CD4-positive, alpha-beta T cell (primary cell): ENCODE data around the gene MAP4. TPM values are rescaled to one million over a fixed set of nuclear protein-coding genes. Genes with fewer than 3 reads are reported as not detected.

Source experiments
- ATAC-seq: fragments of 200-7000 bp; cut with Tn5 transposase; one replicate; pipeline ENCODE4 v1.10.0; 2022; ENCODE audit warnings: mild to moderate bottlenecking; ENCODE audit not compliant: poor library complexity
- CTCF ChIA-PET: fragments of 350-600 bp; sonication (Branson Sonifier 250); formaldehyde crosslinking; loops from one replicate; lab custom pipeline; 2021; ENCODE audit warnings: antibody characterized with exemption, inconsistent platforms; lab: Charles Lee
- POLR2A ChIA-PET: fragments of 350-600 bp; sonication (Branson Sonifier 250); formaldehyde crosslinking; loops from one replicate; lab custom pipeline; 2021; ENCODE audit warnings: antibody characterized with exemption, inconsistent platforms; lab: Charles Lee
- DNase-seq, 14 experiments: peaks; one replicate each; pipeline ENCODE4 v3.0.0-alpha.2; 2013 to 2020; ENCODE audit warnings: mixed read lengths in 2 of 14
- H3K27ac ChIP-seq, 2 donors: one replicate each; pipeline versions ENCODE4 v1.5.1 to v1.7.0; 2013; ENCODE audit warnings: low read length in 2 of 2, low read depth in 1 of 2, mild to moderate bottlenecking in 1 of 2
- H3K27me3 ChIP-seq, 2 experiments: 1 replicate in 1 of 2; 2 replicates in 1 of 2; pipeline versions ENCODE4 v1.6.1 to v1.7.0; 2013; ENCODE audit warnings: low read length in 2 of 2, control low read depth in 1 of 2, mild to moderate bottlenecking in 1 of 2, moderate library complexity in 1 of 2; ENCODE audit not compliant: insufficient read depth in 2 of 2, control insufficient read depth in 1 of 2
- H3K36me3 ChIP-seq: one replicate; pipeline ENCODE4 v1.6.1; 2013; ENCODE audit warnings: low read length, control low read depth; ENCODE audit not compliant: insufficient read depth
- H3K4me1 ChIP-seq: one replicate; pipeline ENCODE4 v1.6.1; 2013; ENCODE audit warnings: low read length, control low read depth; ENCODE audit not compliant: insufficient read depth
- H3K4me3 ChIP-seq: one replicate; pipeline ENCODE4 v1.5.1; 2013; ENCODE audit warnings: mild to moderate bottlenecking, low read length, moderate library complexity
- H3K9me3 ChIP-seq, 2 experiments: 1 replicate in 1 of 2; 2 replicates in 1 of 2; pipeline versions ENCODE4 v1.6.1 to v1.7.0; 2013; ENCODE audit warnings: low read length in 2 of 2, mild to moderate bottlenecking in 2 of 2, control low read depth in 1 of 2, moderate library complexity in 1 of 2; ENCODE audit not compliant: control insufficient read depth in 1 of 2, insufficient read depth in 1 of 2
- H3K27ac Mint-ChIP-seq: one replicate; pipeline ENCODE4 v1.8.0; 2020; ENCODE audit warnings: mixed read lengths
- H3K27me3 Mint-ChIP-seq: one replicate; pipeline ENCODE4 v1.8.0; 2021; ENCODE audit warnings: mixed read lengths
- H3K36me3 Mint-ChIP-seq: one replicate; pipeline ENCODE4 v1.8.0; 2021; ENCODE audit warnings: low read depth, mixed read lengths
- H3K4me1 Mint-ChIP-seq: one replicate; pipeline ENCODE4 v1.8.0; 2021; ENCODE audit warnings: low read depth, mixed read lengths
- H3K4me3 Mint-ChIP-seq: one replicate; pipeline ENCODE4 v1.8.0; 2020; ENCODE audit warnings: mild to moderate bottlenecking, mixed read lengths
- H3K9me3 Mint-ChIP-seq: one replicate; pipeline ENCODE4 v1.8.0; 2020; ENCODE audit warnings: mixed read lengths
- intact Hi-C, 2 experiments: fragments of 100-400 bp; cut with DNase I in 1 of 2; cut with micrococcal nuclease in 1 of 2; formaldehyde crosslinking; loops; one replicate each; pipeline versions ENCODE4 v1.15.1 to v1.9.0; 2023 to 2025; cut with DNase I, micrococcal nuclease
- total RNA-seq, 174 experiments: library from RNA in 2 of 174; stranded (reverse) in 2 of 174; gene quantifications; one replicate each; pipeline ENCODE4 v1.2.3 and lab custom pipeline; 2021 to 2026
- TF ChIP-seq, protein P1 (sequence below): fragments of 200-600 bp; IDR thresholded peaks from one replicate; pipeline ENCODE4 v1.8.0; 2022; ENCODE audit warnings: antibody characterized with exemption, mild to moderate bottlenecking

The MAP4 gene
- total RNA-seq, 2 experiments from 2014 or later = 42.2 to 42.6 TPM

- no peak overlapping the region for H3K27ac ChIP-seq
- no peak overlapping the region for H3K27ac Mint-ChIP-seq
These were observed 148.7 kb downstream of the MAP4 start for GRCh38 chr3:47867451-47868044.

GRCh38 chr3:47865192-47865591, 151.0 kb downstream of the MAP4 start:
- ChIA-PET CTCF (interaction anchor here (0.6 kb wide), 1 partner anchor 66 kb away, joined by 3 read pairs; no protein-coding TSS in a partner anchor), POLR2A (no interaction called here)
- no peaks in the 10 kb centered on the region for H3K27me3 ChIP-seq
- no peak for DNase-seq
- H3K27ac ChIP-seq = no peak overlapping the region
- Mint-ChIP-seq H3K4me3 (no peak overlapping the region), H3K27me3 (no peaks in the 10 kb centered on the region), H3K36me3 (peaks cover 46% of the 10 kb centered on the region), H3K4me1 (no peaks in the 10 kb centered on the region), H3K9me3 (no peaks in the 10 kb centered on the region), H3K27ac (no peak overlapping the region)
- TF ChIP-seq, protein P1, sequence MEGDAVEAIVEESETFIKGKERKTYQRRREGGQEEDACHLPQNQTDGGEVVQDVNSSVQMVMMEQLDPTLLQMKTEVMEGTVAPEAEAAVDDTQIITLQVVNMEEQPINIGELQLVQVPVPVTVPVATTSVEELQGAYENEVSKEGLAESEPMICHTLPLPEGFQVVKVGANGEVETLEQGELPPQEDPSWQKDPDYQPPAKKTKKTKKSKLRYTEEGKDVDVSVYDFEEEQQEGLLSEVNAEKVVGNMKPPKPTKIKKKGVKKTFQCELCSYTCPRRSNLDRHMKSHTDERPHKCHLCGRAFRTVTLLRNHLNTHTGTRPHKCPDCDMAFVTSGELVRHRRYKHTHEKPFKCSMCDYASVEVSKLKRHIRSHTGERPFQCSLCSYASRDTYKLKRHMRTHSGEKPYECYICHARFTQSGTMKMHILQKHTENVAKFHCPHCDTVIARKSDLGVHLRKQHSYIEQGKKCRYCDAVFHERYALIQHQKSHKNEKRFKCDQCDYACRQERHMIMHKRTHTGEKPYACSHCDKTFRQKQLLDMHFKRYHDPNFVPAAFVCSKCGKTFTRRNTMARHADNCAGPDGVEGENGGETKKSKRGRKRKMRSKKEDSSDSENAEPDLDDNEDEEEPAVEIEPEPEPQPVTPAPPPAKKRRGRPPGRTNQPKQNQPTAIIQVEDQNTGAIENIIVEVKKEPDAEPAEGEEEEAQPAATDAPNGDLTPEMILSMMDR = no peak
- H3K9me3 ChIP-seq = no peaks in the 10 kb centered on the region
- no peaks in the 10 kb centered on the region for H3K4me1 ChIP-seq
- ATAC-seq = no peak
- intact Hi-C loops = no loop called here
- H3K4me3 ChIP-seq = no peak overlapping the region
- H3K36me3 ChIP-seq = peaks cover 42% of the 10 kb centered on the region

More at GRCh38 chr3:47867451-47868044, 148.7 kb downstream of the MAP4 start:
- Mint-ChIP-seq H3K4me1 (no peaks in the 10 kb centered on the region), H3K4me3 (no peak overlapping the region), H3K27me3 (no peaks in the 10 kb centered on the region), H3K36me3 (peaks cover 62% of the 10 kb centered on the region), H3K9me3 (no peaks in the 10 kb centered on the region)
- Histone ChIP-seq H3K36me3 (peaks cover 58% of the 10 kb centered on the region), H3K4me3 (no peak overlapping the region), H3K4me1 (no peaks in the 10 kb centered on the region), H3K27me3 (no peaks in the 10 kb centered on the region), H3K9me3 (no peaks in the 10 kb centered on the region)
- ChIA-PET POLR2A (no interaction called here), CTCF (no interaction called here)
- intact Hi-C loops = no loop called here
- no peak for ATAC-seq
- TF ChIP-seq, protein P1 = no peak
- DNase-seq = no peak

- CTCF ChIA-PET = no interaction called here
- intact Hi-C loops = no loop called here
- H3K36me3 ChIP-seq = peaks cover 26% of the 10 kb centered on the region
These were observed 152.7 kb downstream of the MAP4 start for GRCh38 chr3:47863391-47864128.

More at GRCh38 chr3:47863391-47864128, 152.7 kb downstream of the MAP4 start:
- POLR2A ChIA-PET = no interaction called here
- no peaks in the 10 kb centered on the region for H3K27me3 Mint-ChIP-seq
- no peak for DNase-seq
- H3K36me3 Mint-ChIP-seq = peaks cover 29% of the 10 kb centered on the region
- H3K9me3 ChIP-seq = no peaks in the 10 kb centered on the region
- no peak overlapping the region for H3K27ac ChIP-seq
- no peak overlapping the region for H3K4me3 Mint-ChIP-seq
- H3K4me1 Mint-ChIP-seq = no peaks in the 10 kb centered on the region
- H3K9me3 Mint-ChIP-seq = no peaks in the 10 kb centered on the region
- H3K27ac Mint-ChIP-seq = no peak overlapping the region
- TF ChIP-seq, protein P1 = no peak
- H3K4me3 ChIP-seq = no peak overlapping the region
- H3K4me1 ChIP-seq = no peaks in the 10 kb centered on the region
- ATAC-seq = no peak
- no peaks in the 10 kb centered on the region for H3K27me3 ChIP-seq
